Measurements from ENCODE around the gene SNX4. TPM values are rescaled to one million over a fixed set of nuclear protein-coding genes. Genes with fewer than 3 reads are reported as not detected.
A peak's percentile ranks its signal among the peaks of the same experiment; 100 is the strongest.

Gene SNX4
- polyA plus RNA-seq (2012; rRNA removed): 5.1 and 7.6 TPM in 2 replicates
- 9.7 and 13.2 TPM in 2 replicates for polyA plus RNA-seq (2012; cell fraction: cytosol; rRNA removed)
- 3.1 and 7.0 TPM in 2 replicates for polyA plus RNA-seq (2012; cell fraction: nucleus; rRNA removed)

DNA sequence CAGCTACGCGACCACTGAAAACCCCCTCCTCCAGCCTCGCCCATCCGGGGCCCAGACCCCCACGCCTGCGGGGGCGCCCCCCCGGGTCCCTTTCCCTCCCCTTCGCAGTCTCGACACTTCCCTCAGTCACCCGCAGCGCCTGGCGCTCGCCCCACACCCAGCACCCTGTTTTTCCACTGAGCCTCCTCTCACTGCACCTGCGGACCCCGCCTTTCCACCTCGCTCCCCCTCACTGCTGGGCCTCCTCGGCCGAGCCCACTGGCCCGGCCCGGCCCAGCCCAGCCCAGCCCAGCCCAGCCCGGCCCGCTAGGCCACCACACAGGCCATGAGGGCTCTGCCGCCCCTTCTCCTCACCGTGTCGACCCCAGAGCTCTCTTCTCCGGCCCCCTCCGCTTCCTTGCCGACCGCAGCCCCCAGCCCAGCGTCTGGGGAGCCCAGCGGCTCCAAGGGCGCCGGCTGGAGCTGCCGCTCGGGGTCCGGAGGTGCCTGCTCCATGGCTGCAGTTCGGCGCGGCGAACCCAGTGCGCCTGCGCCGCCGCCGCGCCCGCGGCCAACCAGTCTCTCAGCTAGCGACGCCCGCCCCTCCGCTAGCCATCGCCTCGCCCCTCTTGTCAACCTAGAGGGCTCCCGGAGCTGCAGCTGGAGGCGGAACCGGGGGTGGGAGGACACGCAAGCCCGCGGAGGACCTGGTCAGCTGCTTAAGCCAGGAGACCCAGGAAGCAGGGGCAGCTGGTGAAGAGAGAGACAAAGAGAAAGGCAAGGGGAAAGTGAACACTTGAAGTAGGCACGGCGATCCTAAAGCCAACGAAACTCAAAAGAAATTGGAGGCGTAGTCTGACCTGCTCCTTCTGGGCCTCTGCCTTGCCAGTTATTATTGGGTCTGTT is at the start of gene SNX4:
TSS of gene SNX4 (minus strand) at position 525 of the 885 bp plus-strand sequence. CDS start at position 495, 30 bp downstream.
- H3F3A ChIP-seq (replicated peaks; ENCODE audit: insufficient read depth): peaks cover 8% of the 10 kb centered on the region
- WGBS (ENCODE audit: low lambda C conversion rate): 2% methylated on average over 34 of the region's 65 CpGs
- peaks cover 54% of the 10 kb centered on the region for H3K79me2 ChIP-seq (ENCODE audit: insufficient read depth)
- CTCF ChIA-PET: interaction anchor here (1.0 to 1.1 kb wide), 2 partner anchors 71 to 81 kb away, joined by 3 read pairs; no protein-coding TSS in a partner anchor
- H2AFZ ChIP-seq (ENCODE audit: low read depth): peak within 1 kb of the TSS; percentile 95
- peak within 1 kb of the TSS; percentile 92 for H3K4me2 ChIP-seq
- no peaks in the 10 kb centered on the region; a peak in 1 of 4 replicates for H3K4me1 ChIP-seq (ENCODE audit: control insufficient read depth in 1 of 2, insufficient read depth in 2 of 2, low read depth in 1 of 2, low read length in 1 of 2)
- H3K27me3 ChIP-seq (ENCODE audit: insufficient read depth): no peaks in the 10 kb centered on the region
- peak within 1 kb of the TSS; percentile 93 for H3K9ac ChIP-seq
- peaks cover 4 to 24% of the 10 kb centered on the region in 2 experiments for H3K36me3 ChIP-seq (replicated peaks in 1 of 2; ENCODE audit: control insufficient read depth in 1 of 2, insufficient read depth in 2 of 2, low read length in 1 of 2)
- peak within 1 kb of the TSS; percentile 59 to 75 for H3K27ac ChIP-seq (ENCODE audit: low read depth in 2 of 2, low read length in 1 of 2)
- no peaks in the 10 kb centered on the region for H3K9me3 ChIP-seq
- no peaks in the 10 kb centered on the region for H3K9me2 ChIP-seq
- H4K20me1 ChIP-seq (ENCODE audit: insufficient read depth): no peaks in the 10 kb centered on the region
- peak; percentile 93 for DNase-seq
- H3K4me3 ChIP-seq (ENCODE audit: low read depth in 2 of 2, low read length in 1 of 2): peak within 1 kb of the TSS; percentile 64 to 70
- POLR2A ChIA-PET: interaction anchor here (0.6 to 1.1 kb wide), 7 partner anchors 9 to 651 kb away, joined by 3 read pairs; no protein-coding TSS in a partner anchor
- no peak for TF ChIP-seq RAD21 (IDR thresholded peaks at IDR 0.05; ENCODE audit: low read length)
- TF ChIP-seq MXI1 (IDR thresholded peaks at IDR 0.05; ENCODE audit: low read depth, low read length): peak; percentile 87
- TF ChIP-seq RCOR1 (IDR thresholded peaks at IDR 0.05; ENCODE audit: low read length): no peak
- no peak for TF ChIP-seq GABPA (IDR thresholded peaks at IDR 0.05; ENCODE audit: low read depth)
- TF ChIP-seq, protein P1, sequence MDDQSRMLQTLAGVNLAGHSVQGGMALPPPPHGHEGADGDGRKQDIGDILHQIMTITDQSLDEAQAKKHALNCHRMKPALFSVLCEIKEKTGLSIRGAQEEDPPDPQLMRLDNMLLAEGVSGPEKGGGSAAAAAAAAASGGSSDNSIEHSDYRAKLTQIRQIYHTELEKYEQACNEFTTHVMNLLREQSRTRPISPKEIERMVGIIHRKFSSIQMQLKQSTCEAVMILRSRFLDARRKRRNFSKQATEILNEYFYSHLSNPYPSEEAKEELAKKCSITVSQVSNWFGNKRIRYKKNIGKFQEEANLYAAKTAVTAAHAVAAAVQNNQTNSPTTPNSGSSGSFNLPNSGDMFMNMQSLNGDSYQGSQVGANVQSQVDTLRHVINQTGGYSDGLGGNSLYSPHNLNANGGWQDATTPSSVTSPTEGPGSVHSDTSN (IDR thresholded peaks at IDR 0.05): peak; percentile 13; the same call in 1 of the 2 replicates
- no peak for TF ChIP-seq GATA2 (CRISPR knock-in tag; IDR thresholded peaks at IDR 0.05)
- TF ChIP-seq, protein P2, sequence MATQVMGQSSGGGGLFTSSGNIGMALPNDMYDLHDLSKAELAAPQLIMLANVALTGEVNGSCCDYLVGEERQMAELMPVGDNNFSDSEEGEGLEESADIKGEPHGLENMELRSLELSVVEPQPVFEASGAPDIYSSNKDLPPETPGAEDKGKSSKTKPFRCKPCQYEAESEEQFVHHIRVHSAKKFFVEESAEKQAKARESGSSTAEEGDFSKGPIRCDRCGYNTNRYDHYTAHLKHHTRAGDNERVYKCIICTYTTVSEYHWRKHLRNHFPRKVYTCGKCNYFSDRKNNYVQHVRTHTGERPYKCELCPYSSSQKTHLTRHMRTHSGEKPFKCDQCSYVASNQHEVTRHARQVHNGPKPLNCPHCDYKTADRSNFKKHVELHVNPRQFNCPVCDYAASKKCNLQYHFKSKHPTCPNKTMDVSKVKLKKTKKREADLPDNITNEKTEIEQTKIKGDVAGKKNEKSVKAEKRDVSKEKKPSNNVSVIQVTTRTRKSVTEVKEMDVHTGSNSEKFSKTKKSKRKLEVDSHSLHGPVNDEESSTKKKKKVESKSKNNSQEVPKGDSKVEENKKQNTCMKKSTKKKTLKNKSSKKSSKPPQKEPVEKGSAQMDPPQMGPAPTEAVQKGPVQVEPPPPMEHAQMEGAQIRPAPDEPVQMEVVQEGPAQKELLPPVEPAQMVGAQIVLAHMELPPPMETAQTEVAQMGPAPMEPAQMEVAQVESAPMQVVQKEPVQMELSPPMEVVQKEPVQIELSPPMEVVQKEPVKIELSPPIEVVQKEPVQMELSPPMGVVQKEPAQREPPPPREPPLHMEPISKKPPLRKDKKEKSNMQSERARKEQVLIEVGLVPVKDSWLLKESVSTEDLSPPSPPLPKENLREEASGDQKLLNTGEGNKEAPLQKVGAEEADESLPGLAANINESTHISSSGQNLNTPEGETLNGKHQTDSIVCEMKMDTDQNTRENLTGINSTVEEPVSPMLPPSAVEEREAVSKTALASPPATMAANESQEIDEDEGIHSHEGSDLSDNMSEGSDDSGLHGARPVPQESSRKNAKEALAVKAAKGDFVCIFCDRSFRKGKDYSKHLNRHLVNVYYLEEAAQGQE (IDR thresholded peaks at IDR 0.05; ENCODE audit: low read depth, low read length): no peak
- TF ChIP-seq, protein P3, sequence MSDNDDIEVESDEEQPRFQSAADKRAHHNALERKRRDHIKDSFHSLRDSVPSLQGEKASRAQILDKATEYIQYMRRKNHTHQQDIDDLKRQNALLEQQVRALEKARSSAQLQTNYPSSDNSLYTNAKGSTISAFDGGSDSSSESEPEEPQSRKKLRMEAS (IDR thresholded peaks at IDR 0.05; ENCODE audit: low read depth): peak; percentile 51; the same call in 1 of the 2 replicates
- TF ChIP-seq FOSL2 (IDR thresholded peaks at IDR 0.05; ENCODE audit: borderline replicate concordance, low read depth): no peak
- peak; percentile 87 for TF ChIP-seq NRF1 (IDR thresholded peaks at IDR 0.05; ENCODE audit: low read depth, low read length)
- TF ChIP-seq TAF1 (IDR thresholded peaks at IDR 0.05; ENCODE audit: borderline replicate concordance, low read depth, low read length): peak; percentile 62; the same call in 1 of the 2 replicates
- TF ChIP-seq, protein P4, sequence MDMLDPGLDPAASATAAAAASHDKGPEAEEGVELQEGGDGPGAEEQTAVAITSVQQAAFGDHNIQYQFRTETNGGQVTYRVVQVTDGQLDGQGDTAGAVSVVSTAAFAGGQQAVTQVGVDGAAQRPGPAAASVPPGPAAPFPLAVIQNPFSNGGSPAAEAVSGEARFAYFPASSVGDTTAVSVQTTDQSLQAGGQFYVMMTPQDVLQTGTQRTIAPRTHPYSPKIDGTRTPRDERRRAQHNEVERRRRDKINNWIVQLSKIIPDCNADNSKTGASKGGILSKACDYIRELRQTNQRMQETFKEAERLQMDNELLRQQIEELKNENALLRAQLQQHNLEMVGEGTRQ (IDR thresholded peaks at IDR 0.05; ENCODE audit: borderline replicate concordance, low read depth, low read length): no peak
- TF ChIP-seq NFIC (IDR thresholded peaks at IDR 0.05; ENCODE audit: borderline replicate concordance): no peak
- TF ChIP-seq, protein P5, sequence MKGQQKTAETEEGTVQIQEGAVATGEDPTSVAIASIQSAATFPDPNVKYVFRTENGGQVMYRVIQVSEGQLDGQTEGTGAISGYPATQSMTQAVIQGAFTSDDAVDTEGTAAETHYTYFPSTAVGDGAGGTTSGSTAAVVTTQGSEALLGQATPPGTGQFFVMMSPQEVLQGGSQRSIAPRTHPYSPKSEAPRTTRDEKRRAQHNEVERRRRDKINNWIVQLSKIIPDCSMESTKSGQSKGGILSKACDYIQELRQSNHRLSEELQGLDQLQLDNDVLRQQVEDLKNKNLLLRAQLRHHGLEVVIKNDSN (IDR thresholded peaks at IDR 0.05; ENCODE audit: borderline replicate concordance, low read depth): no peak
- TF ChIP-seq JUND (IDR thresholded peaks at IDR 0.05): no peak
- TF ChIP-seq RXRA (IDR thresholded peaks at IDR 0.05; ENCODE audit: borderline replicate concordance, low read depth): no peak
- TF ChIP-seq EZH2phosphoT487 (IDR thresholded peaks at IDR 0.05; ENCODE audit: borderline replicate concordance, low read depth): no peak
- peak; percentile 55; the same call in 1 of the 2 replicates for TF ChIP-seq YY1 (IDR thresholded peaks at IDR 0.05; ENCODE audit: low read depth)
- TF ChIP-seq CHD2 (IDR thresholded peaks at IDR 0.05; ENCODE audit: low read length, partially characterized antibody): peak; percentile 31
- TF ChIP-seq, protein P6, sequence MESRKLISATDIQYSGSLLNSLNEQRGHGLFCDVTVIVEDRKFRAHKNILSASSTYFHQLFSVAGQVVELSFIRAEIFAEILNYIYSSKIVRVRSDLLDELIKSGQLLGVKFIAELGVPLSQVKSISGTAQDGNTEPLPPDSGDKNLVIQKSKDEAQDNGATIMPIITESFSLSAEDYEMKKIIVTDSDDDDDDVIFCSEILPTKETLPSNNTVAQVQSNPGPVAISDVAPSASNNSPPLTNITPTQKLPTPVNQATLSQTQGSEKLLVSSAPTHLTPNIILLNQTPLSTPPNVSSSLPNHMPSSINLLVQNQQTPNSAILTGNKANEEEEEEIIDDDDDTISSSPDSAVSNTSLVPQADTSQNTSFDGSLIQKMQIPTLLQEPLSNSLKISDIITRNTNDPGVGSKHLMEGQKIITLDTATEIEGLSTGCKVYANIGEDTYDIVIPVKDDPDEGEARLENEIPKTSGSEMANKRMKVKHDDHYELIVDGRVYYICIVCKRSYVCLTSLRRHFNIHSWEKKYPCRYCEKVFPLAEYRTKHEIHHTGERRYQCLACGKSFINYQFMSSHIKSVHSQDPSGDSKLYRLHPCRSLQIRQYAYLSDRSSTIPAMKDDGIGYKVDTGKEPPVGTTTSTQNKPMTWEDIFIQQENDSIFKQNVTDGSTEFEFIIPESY (IDR thresholded peaks at IDR 0.05; ENCODE audit: borderline replicate concordance, low read depth): no peak
- TF ChIP-seq POLR2AphosphoS5 (IDR thresholded peaks at IDR 0.05; ENCODE audit: low read depth, low read length): peak; percentile 72
- no peak for TF ChIP-seq FOXJ3 (CRISPR knock-in tag; IDR thresholded peaks at IDR 0.05)
- TF ChIP-seq SIN3A (IDR thresholded peaks at IDR 0.05; ENCODE audit: borderline replicate concordance, low read depth, low read length): peak; percentile 76; the same call in 1 of the 2 replicates

Data from SK-N-SH (cell line).